ENCODE results near the gene LLPH. TPM values are rescaled to one million over a fixed set of nuclear protein-coding genes. Genes with fewer than 3 reads are reported as not detected.
"Not testable (repeated sequence)": the region's sequence is repeated elsewhere in the genome, so short reads cannot be mapped to it uniquely, and the experiment has no call there.

The LLPH gene
- 8.9 TPM for total RNA-seq

- DNase-seq = peak; percentile 87
These were observed at the start of gene LLPH for GRCh38 chr12:66130267-66131066. Gene LLPH (minus strand): TSS chr12:66130750. CDS start chr12:66129106, 1,644 bp downstream.

GRCh38 chr12:66176105-66176900, 45.8 kb upstream of the LLPH start:
- DNase-seq = no peak

GRCh38 chr12:66174391-66175325, 44.1 kb upstream of the LLPH start:
- not testable (repeated sequence) for DNase-seq

- no peak for DNase-seq
These were observed 40.1 kb upstream of the LLPH start for GRCh38 chr12:66170606-66171005.

GRCh38 chr12:66169221-66170170, 38.9 kb upstream of the LLPH start, which contains the start of gene TMBIM4:
Gene TMBIM4 (minus strand): TSS chr12:66169996. CDS start chr12:66169951, 45 bp downstream.
- DNase-seq = peak; percentile 90

- DNase-seq = no peak
These were observed 37.9 kb upstream of the LLPH start for GRCh38 chr12:66168410-66168809.

GRCh38 chr12:66166561-66166960, 36.0 kb upstream of the LLPH start:
- no peak for DNase-seq

GRCh38 chr12:66165141-66165540, 34.6 kb upstream of the LLPH start:
- no peak for DNase-seq

- DNase-seq = no peak
These were observed 33.8 kb upstream of the LLPH start for GRCh38 chr12:66164349-66164821.

- DNase-seq = no peak
These were observed 32.7 kb upstream of the LLPH start for GRCh38 chr12:66163289-66163688.

GRCh38 chr12:66162701-66163100, 32.2 kb upstream of the LLPH start:
- no peak for DNase-seq

- DNase-seq = no peak
These were observed 30.2 kb upstream of the LLPH start for GRCh38 chr12:66160704-66161103.

- DNase-seq = no peak
These were observed 28.6 kb upstream of the LLPH start for GRCh38 chr12:66159123-66159522.

GRCh38 chr12:66156654-66157053, 26.1 kb upstream of the LLPH start:
- no peak for DNase-seq

- DNase-seq = no peak
These were observed 24.2 kb upstream of the LLPH start for GRCh38 chr12:66154776-66155175.

GRCh38 chr12:66152732-66153131, 22.2 kb upstream of the LLPH start:
- no peak for DNase-seq

GRCh38 chr12:66149702-66150398, 19.3 kb upstream of the LLPH start:
- no peak for DNase-seq

GRCh38 chr12:66144791-66145754, 14.5 kb upstream of the LLPH start:
- no peak for DNase-seq

GRCh38 chr12:66143868-66144267, 13.3 kb upstream of the LLPH start:
- no peak for DNase-seq

All from occipital lobe (tissue), 2 donors.